K562 (cell line): ENCODE measurements around the gene ALOX5. TPM values are rescaled to one million over a fixed set of nuclear protein-coding genes. Genes with fewer than 3 reads are reported as not detected.

ENCODE experiments used
- CCNT2 ChIP-seq: IDR thresholded peaks from 2 replicates; pipeline ENCODE4 v1.6.1; 2011; ENCODE audit warnings: borderline replicate concordance, low read depth, mild to moderate bottlenecking, moderate library complexity, mixed read lengths, low read length; ENCODE audit not compliant: insufficient read length; ENCODE audit errors: extremely low read depth
- CTCF ChIP-seq, 3 experiments: IDR thresholded peaks in 2 of 3; conservative IDR thresholded peaks in 1 of 3; 2 replicates each; pipeline ENCODE4 v1.5.1; 2011 to 2012; ENCODE audit warnings: low read length in 3 of 3, mild to moderate bottlenecking in 3 of 3, control low read depth in 2 of 3, improper control_type of control experiment in 1 of 3, inconsistent platforms in 1 of 3, low read depth in 1 of 3, mixed read lengths in 1 of 3, moderate library complexity in 1 of 3; ENCODE audit not compliant: insufficient read depth in 2 of 3
- EHMT2 ChIP-seq: fragments of 450-650 bp; IDR thresholded peaks from 2 replicates; pipeline ENCODE4 v1.6.1; 2018; ENCODE audit warnings: antibody characterized with exemption
- HOMEZ ChIP-seq: fragments of 250-450 bp; sonication (Bioruptor Pico); IDR thresholded peaks from 2 replicates; pipeline ENCODE4 v1.4.0; 2020; ENCODE audit warnings: mild to moderate bottlenecking, moderate library complexity
- IRF2 ChIP-seq: sonication (generic); formaldehyde crosslinking; IDR thresholded peaks from 2 replicates; pipeline ENCODE4 v1.8.1; 2022; ENCODE audit warnings: mild to moderate bottlenecking, missing genetic modification reagents
- MAZ ChIP-seq, 2 experiments: fragments of 450-650 bp in 1 of 2; sonication (generic) in 1 of 2; formaldehyde crosslinking; IDR thresholded peaks in 1 of 2; conservative IDR thresholded peaks in 1 of 2; 2 replicates each; pipeline versions ENCODE4 v1.4.0 to v1.5.0; 2020; ENCODE audit warnings: mild to moderate bottlenecking in 1 of 2, missing genetic modification reagents in 1 of 2
- MEF2A ChIP-seq: IDR thresholded peaks from 2 replicates; pipeline ENCODE4 v1.6.1; 2011; ENCODE audit warnings: low read depth, mild to moderate bottlenecking, low read length, moderate library complexity; ENCODE audit not compliant: control insufficient read depth
- NR2C2 ChIP-seq, 2 experiments: fragments of 200-800 bp in 1 of 2; sonication (Bioruptor generic) in 1 of 2; sonication (generic) in 1 of 2; formaldehyde crosslinking in 1 of 2; IDR thresholded peaks; 2 replicates each; pipeline versions ENCODE4 v1.6.1 to v1.8.0; 2016 to 2022; ENCODE audit warnings: mild to moderate bottlenecking in 1 of 2, missing compliant biosample characterization in 1 of 2, missing genetic modification characterization in 1 of 2, missing genetic modification reagents in 1 of 2
- PTTG1 ChIP-seq: fragments of 450-650 bp; IDR thresholded peaks from 2 replicates; pipeline ENCODE4 v1.6.1; 2016; ENCODE audit warnings: low read depth, mild to moderate bottlenecking, missing genetic modification characterization, missing compliant biosample characterization
- RB1 ChIP-seq: fragments of 450-650 bp; IDR thresholded peaks from 2 replicates; pipeline ENCODE4 v1.6.1; 2017; ENCODE audit warnings: low read depth, mild to moderate bottlenecking
- TAL1 ChIP-seq: fragments of 450-650 bp; IDR thresholded peaks from 2 replicates; pipeline ENCODE4 v1.6.1; 2016; ENCODE audit warnings: mild to moderate bottlenecking
- TEAD2 ChIP-seq: fragments of 450-650 bp; IDR thresholded peaks from 2 replicates; pipeline ENCODE4 v1.6.1; 2016; ENCODE audit warnings: missing genetic modification characterization, control low read depth, missing compliant biosample characterization
- YBX1 ChIP-seq: fragments of 450-650 bp; IDR thresholded peaks from 2 replicates; pipeline ENCODE4 v1.7.1; 2016; ENCODE audit warnings: mild to moderate bottlenecking
- YY1 ChIP-seq, 3 experiments: IDR thresholded peaks; 2 replicates each; pipeline ENCODE4 v1.6.1; 2011; ENCODE audit warnings: low read length in 2 of 3, mild to moderate bottlenecking in 2 of 3, moderate library complexity in 2 of 3, borderline replicate concordance in 1 of 3, control low read depth in 1 of 3, low read depth in 1 of 3; ENCODE audit not compliant: insufficient read depth in 3 of 3, insufficient replicate concordance in 2 of 3, control insufficient read depth in 1 of 3, insufficient read length in 1 of 3; ENCODE audit errors: extremely low read depth in 1 of 3
- ZC3H4 ChIP-seq: sonication (generic); formaldehyde crosslinking; IDR thresholded peaks from 2 replicates; pipeline ENCODE4 v1.9.0; 2021; ENCODE audit warnings: missing genetic modification reagents, borderline replicate concordance
- polyA plus RNA-seq, 8 experiments: library from polyadenylated mRNA; depleted of rRNA in 4 of 8; stranded (reverse) in 5 of 8; unstranded in 3 of 8; fragments of >200 nt; fragmentation: Nextera tagmentation in 2 of 8; fragmentation: Illumina TruSeq in 1 of 8; extraction: Ambion mirVana in 2 of 8; extraction: Trizol in 1 of 8; gene quantifications; 2 replicates each; pipeline versions ENCODE4 v1.2.1 to v1.2.3, GENCODE V29; 2011 to 2014; ENCODE audit warnings: inconsistent platforms in 1 of 8, missing spikeins in 1 of 8
- total RNA-seq, 7 experiments: library from RNA; depleted of rRNA in 6 of 7; stranded (reverse); fragments of >200 nt in 6 of 7; fragmentation: Illumina TruSeq in 2 of 7; extraction: Trizol in 2 of 7; gene quantifications; 2 replicates each; pipeline versions ENCODE4 v1.2.1 to v1.2.3, GENCODE V29; 2011 to 2021; ENCODE audit warnings: low replicate concordance in 1 of 7
- TF ChIP-seq, protein P1 (sequence below): IDR thresholded peaks from 2 replicates; pipeline ENCODE4 v1.6.1; 2011; ENCODE audit not compliant: insufficient read length; ENCODE audit errors: extremely low read depth
- TF ChIP-seq, protein P2 (sequence below): fragments of 450-650 bp; IDR thresholded peaks from 2 replicates; pipeline ENCODE4 v1.6.1; 2016; ENCODE audit warnings: mild to moderate bottlenecking
- TF ChIP-seq, protein P3 (sequence below): fragments of 450-650 bp; IDR thresholded peaks from 2 replicates; pipeline ENCODE4 v1.6.1; 2016; ENCODE audit warnings: low read depth, mild to moderate bottlenecking, moderate library complexity

ALOX5 gene
- total and polyA plus RNA-seq, 9 of the 15 experiments (the other 6 are each of a cell fraction or from before 2014, with no cell fraction given), result 0.10 to 2.4 (median 1.4) TPM

GRCh38 chr10:45464958-45465567 lies 91.0 kb downstream of the ALOX5 start (continued):
- TF ChIP-seq TEAD2, result no peak
- peak in 1 of 3 experiments; percentile 19 for TF ChIP-seq YY1 (IDR thresholded peaks at IDR 0.05; ENCODE audit: borderline replicate concordance in 1 of 3, control insufficient read depth in 1 of 3, extremely low read depth in 1 of 3, insufficient read depth in 3 of 3, insufficient read length in 1 of 3, insufficient replicate concordance in 2 of 3, low read depth in 1 of 3, low read length in 2 of 3)
- TF ChIP-seq CCNT2, result no peak
- TF ChIP-seq IRF2, result no peak
- TF ChIP-seq, protein P1, sequence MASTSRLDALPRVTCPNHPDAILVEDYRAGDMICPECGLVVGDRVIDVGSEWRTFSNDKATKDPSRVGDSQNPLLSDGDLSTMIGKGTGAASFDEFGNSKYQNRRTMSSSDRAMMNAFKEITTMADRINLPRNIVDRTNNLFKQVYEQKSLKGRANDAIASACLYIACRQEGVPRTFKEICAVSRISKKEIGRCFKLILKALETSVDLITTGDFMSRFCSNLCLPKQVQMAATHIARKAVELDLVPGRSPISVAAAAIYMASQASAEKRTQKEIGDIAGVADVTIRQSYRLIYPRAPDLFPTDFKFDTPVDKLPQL, result no peak
- no peak for TF ChIP-seq NR2C2 (CRISPR knock-in tag; IDR thresholded peaks at IDR 0.05)
- no peak for TF ChIP-seq NR2C2 (tag; IDR thresholded peaks at IDR 0.05)
- TF ChIP-seq, protein P2, sequence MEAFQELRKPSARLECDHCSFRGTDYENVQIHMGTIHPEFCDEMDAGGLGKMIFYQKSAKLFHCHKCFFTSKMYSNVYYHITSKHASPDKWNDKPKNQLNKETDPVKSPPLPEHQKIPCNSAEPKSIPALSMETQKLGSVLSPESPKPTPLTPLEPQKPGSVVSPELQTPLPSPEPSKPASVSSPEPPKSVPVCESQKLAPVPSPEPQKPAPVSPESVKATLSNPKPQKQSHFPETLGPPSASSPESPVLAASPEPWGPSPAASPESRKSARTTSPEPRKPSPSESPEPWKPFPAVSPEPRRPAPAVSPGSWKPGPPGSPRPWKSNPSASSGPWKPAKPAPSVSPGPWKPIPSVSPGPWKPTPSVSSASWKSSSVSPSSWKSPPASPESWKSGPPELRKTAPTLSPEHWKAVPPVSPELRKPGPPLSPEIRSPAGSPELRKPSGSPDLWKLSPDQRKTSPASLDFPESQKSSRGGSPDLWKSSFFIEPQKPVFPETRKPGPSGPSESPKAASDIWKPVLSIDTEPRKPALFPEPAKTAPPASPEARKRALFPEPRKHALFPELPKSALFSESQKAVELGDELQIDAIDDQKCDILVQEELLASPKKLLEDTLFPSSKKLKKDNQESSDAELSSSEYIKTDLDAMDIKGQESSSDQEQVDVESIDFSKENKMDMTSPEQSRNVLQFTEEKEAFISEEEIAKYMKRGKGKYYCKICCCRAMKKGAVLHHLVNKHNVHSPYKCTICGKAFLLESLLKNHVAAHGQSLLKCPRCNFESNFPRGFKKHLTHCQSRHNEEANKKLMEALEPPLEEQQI, result 0 out of 2 replicates have a peak, but pooled peaks have one; percentile 18
- TF ChIP-seq EHMT2, result no peak
- TF ChIP-seq PTTG1, result no peak
- TF ChIP-seq, protein P3, sequence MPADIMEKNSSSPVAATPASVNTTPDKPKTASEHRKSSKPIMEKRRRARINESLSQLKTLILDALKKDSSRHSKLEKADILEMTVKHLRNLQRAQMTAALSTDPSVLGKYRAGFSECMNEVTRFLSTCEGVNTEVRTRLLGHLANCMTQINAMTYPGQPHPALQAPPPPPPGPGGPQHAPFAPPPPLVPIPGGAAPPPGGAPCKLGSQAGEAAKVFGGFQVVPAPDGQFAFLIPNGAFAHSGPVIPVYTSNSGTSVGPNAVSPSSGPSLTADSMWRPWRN, result no peak
- no peak for TF ChIP-seq ZC3H4 (CRISPR knock-in tag)
- no peak for TF ChIP-seq HOMEZ (CRISPR knock-in tag)
- TF ChIP-seq RB1, result peak; percentile 83; the same call in 1 of the 2 replicates
- TF ChIP-seq YBX1, result no peak
- peak in 1 of 2 experiments; percentile 62; a peak in 2 of 4 replicates for TF ChIP-seq MAZ (CRISPR knock-in tag; conservative IDR thresholded peaks at IDR 0.05 in 1 of 2, IDR thresholded peaks at IDR 0.05 in 1 of 2)
- TF ChIP-seq CTCF (IDR thresholded peaks at IDR 0.05 in 2 of 3, conservative IDR thresholded peaks at IDR 0.05 in 1 of 3; ENCODE audit: insufficient read depth in 2 of 3, low read depth in 1 of 3, low read length in 3 of 3), result peak; percentile 95 to 99 (median 97)
- TF ChIP-seq MEF2A, result no peak
- peak; percentile 11; the same call in 1 of the 2 replicates for TF ChIP-seq TAL1
